Vagina (tissue), 2 donors: ENCODE results near the gene ZNF185. TPM values are rescaled to one million over a fixed set of nuclear protein-coding genes. Genes with fewer than 3 reads are reported as not detected.

Experiments
- DNase-seq, 2 donors: peaks; one replicate each; pipeline ENCODE4 v3.0.0-alpha.2; 2017; ENCODE audit errors: extremely low spot score in 2 of 2
- H3K27ac ChIP-seq: fragments of 200-600 bp; sonication (generic); one replicate; pipeline ENCODE4 v1.5.1; 2019
- H3K27me3 ChIP-seq: fragments of 200-600 bp; sonication (generic); one replicate; pipeline ENCODE4 v1.5.1; 2019
- H3K36me3 ChIP-seq, 2 donors: fragments of 200-600 bp; sonication (generic); one replicate each; pipeline ENCODE4 v1.5.1; 2017 to 2019
- H3K4me1 ChIP-seq: fragments of 200-600 bp; sonication (generic); one replicate; pipeline ENCODE4 v1.5.1; 2019
- H3K4me3 ChIP-seq, 2 donors: fragments of 200-600 bp; sonication (generic); 1 replicate in 1 of 2; 2 replicates in 1 of 2; pipeline ENCODE4 v1.5.1; 2016 to 2019
- H3K9me3 ChIP-seq: fragments of 200-600 bp; sonication (generic); one replicate; pipeline ENCODE4 v1.5.1; 2019
- POLR2A ChIP-seq, 2 donors: fragments of 450-650 bp; IDR thresholded peaks; one replicate each; pipeline ENCODE4 v1.6.1; 2017; ENCODE audit warnings: antibody characterized with exemption in 2 of 2, mild to moderate bottlenecking in 2 of 2, moderate library complexity in 2 of 2
- POLR2AphosphoS5 ChIP-seq, 2 donors: sonication (generic); formaldehyde crosslinking; IDR thresholded peaks; one replicate each; pipeline ENCODE4 v1.9.0; 2017; ENCODE audit warnings: antibody characterized with exemption in 2 of 2, mild to moderate bottlenecking in 2 of 2, low read depth in 1 of 2; ENCODE audit not compliant: insufficient read depth in 1 of 2
- intact Hi-C: fragments of 100-400 bp; cut with DNase I; formaldehyde crosslinking; loops from one replicate; pipeline ENCODE4 v1.15.1; 2023
- total RNA-seq: library from RNA; depleted of rRNA; stranded (reverse); fragments of >200 nt; gene quantifications from one replicate; pipeline ENCODE4 v1.2.3, GENCODE V29; 2016
- TF ChIP-seq, protein P1 (sequence below), 3 experiments: fragments of 450-650 bp in 2 of 3; fragments of 200-600 bp in 1 of 3; sonication (generic) in 1 of 3; IDR thresholded peaks; one replicate each; pipeline ENCODE4 v1.5.1; 2017 to 2019; ENCODE audit warnings: antibody characterized with exemption in 3 of 3, mild to moderate bottlenecking in 2 of 3, moderate library complexity in 2 of 3

The ZNF185 gene
- total RNA-seq, 1 donor from 2014 or later, result 98.2 TPM

DNA sequence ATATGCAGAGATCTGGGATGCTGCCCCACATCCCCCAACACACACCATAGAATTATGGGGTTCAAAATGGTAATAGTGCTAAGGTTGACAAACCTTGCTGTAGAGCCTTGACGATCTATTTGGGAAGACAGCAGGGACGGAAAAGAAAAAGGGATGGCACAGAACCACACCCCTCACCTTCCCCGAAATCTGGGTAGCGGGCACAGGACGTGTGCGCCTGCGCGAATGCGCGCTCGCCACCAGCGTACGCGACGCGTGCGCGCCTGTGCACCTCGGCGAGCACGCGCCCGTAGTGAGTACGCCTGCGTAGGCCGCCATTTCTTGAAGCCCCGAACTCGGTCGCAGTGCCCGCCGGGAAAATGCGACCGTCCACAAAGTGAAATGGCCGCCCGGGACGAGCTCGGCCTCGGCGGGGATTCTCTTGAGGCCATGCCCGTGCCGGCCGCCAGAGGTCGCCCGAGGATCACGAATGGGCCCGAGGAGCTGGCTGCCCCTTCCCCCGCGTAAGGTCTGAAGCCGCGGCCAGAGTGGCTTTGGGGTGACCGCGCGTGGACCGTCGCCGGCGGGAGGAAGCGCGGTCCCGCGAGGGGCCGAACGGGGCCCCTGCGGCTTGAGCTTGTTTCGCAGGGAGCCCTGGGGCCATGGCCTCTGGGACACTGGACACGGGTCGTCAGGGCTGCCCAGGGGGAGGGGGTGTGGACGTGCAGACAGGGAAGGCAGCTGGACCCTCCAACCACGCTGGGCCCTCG is 43.6 kb downstream of the ZNF185 start:
- Histone ChIP-seq H3K36me3 (no peaks in the 10 kb centered on the region), H3K27ac (peak overlapping the region; percentile 87), H3K9me3 (no peaks in the 10 kb centered on the region), H3K27me3 (no peaks in the 10 kb centered on the region), H3K4me1 (no peaks in the 10 kb centered on the region), H3K4me3 (peak overlapping the region; percentile 49 to 50)
- TF ChIP-seq POLR2A (IDR thresholded peaks at IDR 0.05) (no peak), POLR2AphosphoS5 (IDR thresholded peaks at IDR 0.05; ENCODE audit: insufficient read depth in 1 of 2, low read depth in 1 of 2) (peak; percentile 68)
- TF ChIP-seq, protein P1, sequence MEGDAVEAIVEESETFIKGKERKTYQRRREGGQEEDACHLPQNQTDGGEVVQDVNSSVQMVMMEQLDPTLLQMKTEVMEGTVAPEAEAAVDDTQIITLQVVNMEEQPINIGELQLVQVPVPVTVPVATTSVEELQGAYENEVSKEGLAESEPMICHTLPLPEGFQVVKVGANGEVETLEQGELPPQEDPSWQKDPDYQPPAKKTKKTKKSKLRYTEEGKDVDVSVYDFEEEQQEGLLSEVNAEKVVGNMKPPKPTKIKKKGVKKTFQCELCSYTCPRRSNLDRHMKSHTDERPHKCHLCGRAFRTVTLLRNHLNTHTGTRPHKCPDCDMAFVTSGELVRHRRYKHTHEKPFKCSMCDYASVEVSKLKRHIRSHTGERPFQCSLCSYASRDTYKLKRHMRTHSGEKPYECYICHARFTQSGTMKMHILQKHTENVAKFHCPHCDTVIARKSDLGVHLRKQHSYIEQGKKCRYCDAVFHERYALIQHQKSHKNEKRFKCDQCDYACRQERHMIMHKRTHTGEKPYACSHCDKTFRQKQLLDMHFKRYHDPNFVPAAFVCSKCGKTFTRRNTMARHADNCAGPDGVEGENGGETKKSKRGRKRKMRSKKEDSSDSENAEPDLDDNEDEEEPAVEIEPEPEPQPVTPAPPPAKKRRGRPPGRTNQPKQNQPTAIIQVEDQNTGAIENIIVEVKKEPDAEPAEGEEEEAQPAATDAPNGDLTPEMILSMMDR (IDR thresholded peaks at IDR 0.05), result peak; percentile 55 to 83 (median 80)
- intact Hi-C loops, result loop anchor here (10.0 kb wide), 1 partner anchor 723 kb away; no protein-coding TSS in a partner anchor
- no peak for DNase-seq

DNA sequence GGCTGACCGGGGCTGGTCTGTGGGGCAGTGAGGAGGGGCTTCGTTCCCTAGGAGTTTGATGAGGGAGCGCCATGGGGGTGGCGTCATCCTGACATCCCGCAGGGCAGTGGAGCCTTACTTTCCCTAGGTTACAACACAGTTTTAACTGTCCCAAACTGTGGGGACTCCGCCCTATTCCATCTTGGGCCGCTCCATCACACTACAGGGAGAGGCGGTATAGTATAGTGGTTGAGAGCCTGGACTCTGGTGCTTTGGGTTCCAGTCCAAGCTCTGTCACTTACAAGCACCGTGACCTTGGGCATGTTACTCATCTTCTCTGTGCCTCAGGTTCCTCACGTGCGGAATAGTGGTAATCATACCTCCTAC is 44.2 kb downstream of the ZNF185 start:
- peak overlapping the region; percentile 49 to 50 for H3K4me3 ChIP-seq
- H3K9me3 ChIP-seq, result no peaks in the 10 kb centered on the region
- H3K27me3 ChIP-seq, result no peaks in the 10 kb centered on the region
- DNase-seq, result no peak
- peak overlapping the region; percentile 87 for H3K27ac ChIP-seq
- intact Hi-C loops, result loop anchor here (10.0 kb wide), 1 partner anchor 723 kb away; no protein-coding TSS in a partner anchor
- TF ChIP-seq POLR2A (IDR thresholded peaks at IDR 0.05) (no peak), POLR2AphosphoS5 (IDR thresholded peaks at IDR 0.05; ENCODE audit: insufficient read depth in 1 of 2, low read depth in 1 of 2) (no peak)
- TF ChIP-seq, protein P1 (IDR thresholded peaks at IDR 0.05), result no peak
- no peaks in the 10 kb centered on the region for H3K4me1 ChIP-seq
- peaks cover 0 to 5% of the 10 kb centered on the region in 2 donors for H3K36me3 ChIP-seq

DNA sequence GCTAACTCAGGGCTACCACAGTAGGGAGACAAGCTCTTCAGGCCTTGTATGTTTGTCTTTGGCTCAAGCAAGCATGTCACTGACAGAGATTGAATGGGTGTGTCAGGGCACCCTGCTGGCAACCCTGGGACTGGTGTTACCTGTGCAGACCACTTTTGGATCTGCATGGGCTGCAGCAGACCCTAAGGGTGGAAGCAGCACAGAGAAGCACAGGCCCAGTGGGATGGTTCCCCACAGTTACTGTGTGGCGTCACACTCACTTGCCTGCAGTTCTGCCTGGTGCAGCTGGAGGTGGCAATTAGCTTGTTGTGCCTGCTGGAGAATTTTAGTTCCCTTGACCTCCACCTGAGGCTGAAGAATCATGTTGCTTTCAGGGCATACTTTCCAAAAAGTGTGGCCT is 46.0 kb downstream of the ZNF185 start:
- Histone ChIP-seq H3K27ac (no peak overlapping the region), H3K4me1 (no peaks in the 10 kb centered on the region), H3K9me3 (no peaks in the 10 kb centered on the region), H3K4me3 (no peak overlapping the region), H3K36me3 (peaks cover 0 to 9% of the 10 kb centered on the region in 2 donors), H3K27me3 (no peaks in the 10 kb centered on the region)
- no peak for TF ChIP-seq POLR2AphosphoS5 (IDR thresholded peaks at IDR 0.05; ENCODE audit: insufficient read depth in 1 of 2, low read depth in 1 of 2)
- TF ChIP-seq, protein P1 (IDR thresholded peaks at IDR 0.05), result no peak
- intact Hi-C loops, result loop anchor here (10.0 kb wide), 1 partner anchor 721 kb away; no protein-coding TSS in a partner anchor
- no peak for DNase-seq

DNA sequence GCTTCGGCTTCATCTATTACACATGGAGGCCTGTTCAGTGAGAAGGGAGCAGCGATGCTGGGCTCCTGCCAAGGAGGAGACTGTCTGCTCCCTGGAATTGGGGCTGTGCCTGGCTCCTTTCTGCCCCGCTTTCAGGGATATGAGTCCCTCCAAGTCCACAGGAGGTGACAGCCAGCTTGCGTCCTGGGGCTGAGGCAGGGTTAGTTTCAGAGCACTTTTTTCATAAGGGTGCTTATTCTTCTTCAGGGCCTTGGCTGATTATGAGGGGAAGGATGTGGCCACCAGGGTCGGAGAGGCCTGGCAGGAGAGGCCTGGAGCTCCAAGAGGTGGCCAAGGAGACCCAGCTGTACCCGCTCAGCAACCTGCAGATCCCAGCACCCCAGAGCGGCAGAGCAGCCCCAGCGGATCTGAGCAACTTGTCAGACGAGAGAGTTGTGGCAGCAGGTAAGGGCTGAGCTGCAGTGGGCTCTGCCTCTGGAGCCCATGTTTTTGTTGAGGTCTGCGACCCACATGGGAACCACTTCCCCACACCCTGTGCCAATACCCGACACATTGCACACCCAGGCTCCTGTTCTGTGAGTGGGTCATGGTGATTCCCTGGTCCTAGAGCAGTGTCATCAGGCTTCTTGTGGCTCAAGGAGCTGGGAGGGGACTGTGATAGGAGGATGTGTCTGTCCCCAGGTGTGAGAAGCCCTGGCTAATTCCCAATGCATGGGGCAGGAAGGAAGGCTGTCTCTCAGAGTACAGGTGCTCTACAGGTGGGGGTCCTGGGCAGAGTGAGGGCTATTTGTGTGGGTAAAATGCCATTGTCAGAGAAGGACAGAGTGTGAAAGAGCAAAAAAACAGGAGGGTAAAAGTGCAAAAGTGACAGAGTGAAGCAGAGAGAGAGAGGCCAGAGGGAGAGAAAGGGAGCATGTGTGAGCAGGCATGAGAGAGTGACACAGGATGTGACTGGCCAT is 47.4 kb downstream of the ZNF185 start:
- Histone ChIP-seq H3K36me3 (peaks cover 0 to 9% of the 10 kb centered on the region in 2 donors), H3K4me1 (no peaks in the 10 kb centered on the region), H3K9me3 (no peaks in the 10 kb centered on the region), H3K27me3 (no peaks in the 10 kb centered on the region), H3K4me3 (no peak overlapping the region), H3K27ac (no peak overlapping the region)
- TF ChIP-seq POLR2AphosphoS5 (IDR thresholded peaks at IDR 0.05; ENCODE audit: insufficient read depth in 1 of 2, low read depth in 1 of 2) (no peak), POLR2A (IDR thresholded peaks at IDR 0.05) (no peak)
- TF ChIP-seq, protein P1 (IDR thresholded peaks at IDR 0.05), result no peak
- no peak for DNase-seq
- intact Hi-C loops, result loop anchor here (10.0 kb wide), 1 partner anchor 720 kb away; no protein-coding TSS in a partner anchor
